ENCODE results near the gene TMSB15B. TPM values are rescaled to one million over a fixed set of nuclear protein-coding genes. Genes with fewer than 3 reads are reported as not detected.

The TMSB15B gene
- total RNA-seq, 1 donor from 2014 or later = 7.2 TPM

Other genes with a start within 250 kb of the TMSB15B start
- gene PLP1, start 185.8 kb upstream of the TMSB15B start, total RNA-seq = not detected in 2 replicates
- gene RAB9B, start 130.4 kb upstream of the TMSB15B start, total RNA-seq = 0.48 and 0.98 TPM in 2 replicates
- gene H2BW1, start 51.1 kb downstream of the TMSB15B start, total RNA-seq = not detected in 2 replicates
- gene H2BW2, start 77.3 kb downstream of the TMSB15B start, total RNA-seq = not detected in 2 replicates
- gene TMSB15C, start 113.6 kb downstream of the TMSB15B start, total RNA-seq = 3.9 and 4.9 TPM in 2 replicates
- gene ZCCHC18, start 149.9 kb downstream of the TMSB15B start, total RNA-seq = 0.20 and 0.48 TPM in 2 replicates
- gene SLC25A53, start 194.4 kb downstream of the TMSB15B start, total RNA-seq = 4.4 and 6.5 TPM in 2 replicates
- gene FAM199X, start 203.8 kb downstream of the TMSB15B start, total RNA-seq = 12.7 TPM in 2 replicates

Data from T-helper 2 cell treated with Interferon-gamma antibody and Interleukin-4, amounts not matched to agents 100 ng/mL and 5 ng/mL, for 36 hours (primary cell).